HG02943 (cell line): ENCODE measurements around the gene MCRIP2.

Experiments
- ATAC-seq: cut with Tn5 transposase; IDR thresholded peaks from one replicate; pipeline ENCODE4 v1.9.1; 2021; ENCODE audit warnings: mild to moderate bottlenecking, low read depth, moderate library complexity; ENCODE audit not compliant: unreplicated experiment

Gene MCRIP2

GRCh38 chr16:647173-647902 lies 5.7 kb downstream of the MCRIP2 start:
- ATAC-seq, result no peak

- ATAC-seq, result no peak
Measured at GRCh38 chr16:648071-648780, 6.6 kb downstream of the MCRIP2 start.

DNA sequence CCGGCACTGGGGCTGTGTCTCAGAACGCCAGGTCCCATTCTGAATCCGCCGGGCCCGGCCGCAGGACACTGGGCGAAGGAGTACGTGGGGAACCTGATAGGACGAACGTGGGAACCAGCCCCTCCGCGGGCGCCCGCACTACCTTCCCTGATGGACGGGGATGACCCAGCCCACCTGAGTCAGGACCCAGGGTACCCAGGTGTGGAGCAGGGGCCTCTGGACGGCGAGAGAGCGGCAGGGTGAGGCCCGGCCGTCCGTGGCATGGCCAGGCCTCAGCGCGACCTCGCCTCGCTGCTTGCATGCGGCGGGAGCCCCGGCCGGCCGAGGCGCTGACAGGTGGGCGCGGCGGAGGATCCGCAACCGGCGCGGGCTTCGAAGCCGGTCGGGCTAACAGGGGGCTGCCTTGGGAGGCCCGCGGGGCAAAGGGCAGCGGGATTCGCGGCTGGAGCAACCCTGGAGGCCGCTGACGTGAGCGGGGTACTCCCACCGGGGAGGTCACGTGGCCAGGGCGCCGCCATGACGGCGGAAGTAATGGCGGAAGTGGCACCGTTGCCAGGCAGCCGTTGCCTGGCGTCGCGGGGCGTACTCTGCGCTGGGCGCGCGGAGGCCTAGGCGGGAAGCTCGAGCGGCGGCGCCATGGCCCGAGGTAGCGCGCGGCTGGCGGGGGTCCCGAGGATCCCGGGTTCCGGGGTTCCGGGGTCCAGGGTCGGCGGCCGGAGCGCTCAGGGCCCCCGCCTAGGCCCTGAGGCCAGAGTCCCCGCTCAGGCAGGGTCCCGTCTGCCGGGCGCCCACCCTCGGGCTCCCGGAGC lies 7.4 kb downstream of the MCRIP2 start, which contains the start of gene WDR90:
TSS of gene WDR90 (plus strand) at position 585 of the 809 bp plus-strand sequence. CDS start at position 637, 52 bp downstream.
- ATAC-seq, result peak; percentile 70

GRCh38 chr16:649631-650030 lies 8.0 kb downstream of the MCRIP2 start:
- ATAC-seq, result peak; percentile 8

- no peak for ATAC-seq
Measured at GRCh38 chr16:651844-652243, 10.2 kb downstream of the MCRIP2 start.

- no peak for ATAC-seq
Measured at GRCh38 chr16:652454-653305, 11.1 kb downstream of the MCRIP2 start.

GRCh38 chr16:654034-654433 lies 12.4 kb downstream of the MCRIP2 start:
- no peak for ATAC-seq

GRCh38 chr16:657487-657886 lies 15.9 kb downstream of the MCRIP2 start:
- ATAC-seq, result no peak

DNA sequence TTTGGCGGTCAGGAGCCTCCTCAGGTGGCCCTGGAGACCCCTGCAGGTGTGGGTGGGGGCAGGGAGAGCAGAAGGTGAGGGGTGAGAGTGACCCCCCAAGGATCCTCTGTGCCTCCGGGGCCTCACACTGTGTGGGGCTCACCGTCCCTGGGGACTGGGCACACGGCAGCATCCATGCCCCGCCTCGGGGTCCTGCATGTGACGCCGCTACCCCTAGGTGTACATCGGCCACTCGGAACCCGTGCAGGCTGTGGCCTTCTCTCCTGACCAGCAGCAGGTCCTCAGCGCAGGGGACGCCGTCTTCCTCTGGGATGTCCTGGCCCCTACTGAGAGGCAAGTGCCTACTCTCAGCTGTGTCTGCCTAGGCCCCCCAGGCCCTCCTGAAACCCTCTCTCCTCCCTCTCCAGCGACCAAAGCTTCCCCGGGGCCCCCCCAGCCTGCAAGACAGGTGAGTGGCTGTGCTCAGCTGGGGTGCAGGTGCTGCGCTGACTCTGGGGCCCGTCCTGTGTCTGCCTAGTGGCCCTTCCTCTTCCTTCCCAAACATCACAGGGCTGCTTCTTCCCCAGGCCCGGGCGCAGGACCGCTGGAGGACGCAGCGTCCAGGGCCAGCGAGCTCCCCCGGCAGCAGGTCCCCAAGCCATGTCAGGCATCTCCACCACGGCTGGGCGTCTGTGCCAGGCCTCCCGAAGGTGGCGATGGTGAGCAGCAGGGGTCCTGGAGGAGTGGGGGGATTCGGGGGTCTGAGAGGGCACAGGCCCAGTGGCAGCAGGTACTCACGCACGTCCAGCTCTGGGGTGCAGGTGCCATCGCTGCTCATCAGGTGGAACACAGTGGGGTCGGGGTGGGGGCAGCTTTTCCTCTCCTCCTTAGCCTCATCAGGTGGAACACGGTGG lies 17.3 kb downstream of the MCRIP2 start:
- no peak for ATAC-seq

DNA sequence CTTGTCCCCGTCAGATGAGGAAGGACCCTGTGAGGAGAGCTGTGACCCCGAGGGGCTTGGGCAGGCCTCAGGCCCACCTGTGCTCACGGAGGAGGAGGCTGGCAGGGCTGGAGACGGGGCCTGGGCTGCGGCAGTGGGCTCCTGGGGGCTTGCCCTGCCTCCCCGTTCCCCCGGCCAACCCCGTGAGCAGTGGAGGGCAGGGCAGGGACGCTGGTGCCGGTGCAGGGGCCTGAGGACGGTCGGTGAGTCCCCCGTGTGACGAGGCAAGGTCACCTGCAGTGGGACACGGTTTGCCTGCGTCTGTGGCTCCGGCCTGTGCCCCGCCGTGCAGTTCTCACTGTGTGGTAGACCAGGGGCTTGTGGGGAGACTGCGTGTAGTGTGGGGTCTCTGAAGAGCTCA lies 18.0 kb downstream of the MCRIP2 start:
- ATAC-seq, result no peak

- no peak for ATAC-seq
Measured at GRCh38 chr16:660132-660458, 18.5 kb downstream of the MCRIP2 start.

GRCh38 chr16:660459-661183 lies 19.0 kb downstream of the MCRIP2 start:
- ATAC-seq, result no peak

DNA sequence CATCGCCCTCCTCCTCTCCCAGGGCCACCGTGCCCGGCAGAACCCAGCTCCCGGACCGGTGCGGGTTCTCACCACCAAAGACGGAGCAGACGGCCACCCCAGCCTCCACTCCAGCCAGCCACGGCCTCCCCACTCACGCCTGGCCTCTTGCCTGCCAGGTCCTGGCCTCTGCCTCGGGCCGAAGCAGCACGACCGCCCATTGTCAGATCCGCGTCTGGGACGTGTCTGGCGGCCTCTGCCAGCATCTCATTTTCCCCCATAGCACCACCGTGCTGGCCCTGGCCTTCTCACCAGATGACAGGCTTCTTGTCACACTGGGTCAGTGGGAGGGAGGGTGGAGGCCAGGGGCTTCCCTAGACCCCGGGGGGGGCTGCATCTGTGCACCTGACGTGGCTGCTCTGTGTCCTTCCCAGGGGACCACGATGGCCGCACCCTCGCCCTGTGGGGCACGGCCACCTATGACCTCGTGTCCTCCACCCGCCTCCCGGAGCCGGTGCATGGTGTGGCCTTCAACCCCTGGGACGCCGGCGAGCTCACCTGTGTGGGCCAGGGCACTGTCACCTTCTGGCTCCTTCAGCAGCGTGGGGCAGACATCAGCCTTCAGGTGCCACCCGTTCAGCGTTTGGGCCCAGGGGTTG lies 19.7 kb downstream of the MCRIP2 start:
- ATAC-seq, result no peak

DNA sequence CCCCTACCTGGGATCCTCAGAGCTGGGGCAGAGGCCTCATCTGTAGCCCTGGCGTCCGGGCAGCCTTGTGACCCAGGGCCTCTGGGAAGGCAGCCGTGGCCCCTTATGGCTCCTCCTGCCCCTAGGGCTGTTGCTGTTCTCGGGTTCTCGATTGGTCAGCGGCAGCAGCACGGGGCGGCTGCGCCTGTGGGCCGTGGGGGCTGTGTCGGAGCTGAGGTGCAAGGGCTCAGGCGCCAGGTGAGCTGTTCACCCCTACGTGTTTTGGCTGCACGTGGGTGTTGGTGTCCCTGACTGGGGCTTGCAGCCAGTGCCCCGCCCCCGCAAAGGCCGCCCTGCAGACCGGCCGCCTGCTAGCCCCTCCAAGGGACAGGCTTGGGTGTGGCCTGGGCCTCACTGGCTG lies 20.5 kb downstream of the MCRIP2 start:
- no peak for ATAC-seq

DNA sequence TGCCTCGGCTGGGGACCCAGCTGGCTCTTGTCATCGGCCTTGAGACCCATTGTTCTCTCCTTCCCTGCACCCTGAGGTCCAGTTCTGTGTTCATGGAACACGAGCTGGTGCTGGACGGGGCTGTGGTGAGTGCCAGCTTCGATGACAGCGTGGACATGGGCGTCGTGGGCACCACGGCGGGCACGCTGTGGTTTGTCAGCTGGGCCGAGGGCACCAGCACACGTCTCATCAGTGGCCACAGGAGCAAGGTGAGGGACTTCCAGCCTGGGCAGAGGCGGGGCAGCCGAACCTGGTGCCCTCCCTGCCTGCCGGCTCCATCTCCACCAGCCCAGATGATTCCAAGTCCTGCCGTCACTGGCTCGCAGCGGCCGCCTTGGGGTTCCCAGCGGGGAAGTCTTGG lies 21.0 kb downstream of the MCRIP2 start:
- no peak for ATAC-seq

DNA sequence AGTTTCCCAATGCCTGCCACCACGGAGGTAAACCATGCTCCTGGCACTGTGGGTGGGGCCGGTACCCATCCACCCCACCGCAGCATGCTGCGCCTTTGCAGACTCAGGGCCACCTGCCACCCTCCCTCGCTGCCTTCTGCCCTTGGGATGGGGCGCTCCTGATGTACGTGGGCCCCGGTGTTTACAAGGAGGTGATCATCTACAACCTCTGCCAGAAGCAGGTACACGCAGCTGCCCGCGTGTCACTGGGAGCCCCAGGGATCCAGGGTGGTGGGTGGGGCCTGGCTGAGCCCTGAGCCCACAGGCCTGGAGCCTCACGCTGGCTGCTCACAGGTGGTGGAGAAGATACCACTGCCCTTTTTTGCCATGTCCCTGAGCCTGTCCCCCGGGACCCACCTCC lies 24.9 kb downstream of the MCRIP2 start:
- no peak for ATAC-seq

DNA sequence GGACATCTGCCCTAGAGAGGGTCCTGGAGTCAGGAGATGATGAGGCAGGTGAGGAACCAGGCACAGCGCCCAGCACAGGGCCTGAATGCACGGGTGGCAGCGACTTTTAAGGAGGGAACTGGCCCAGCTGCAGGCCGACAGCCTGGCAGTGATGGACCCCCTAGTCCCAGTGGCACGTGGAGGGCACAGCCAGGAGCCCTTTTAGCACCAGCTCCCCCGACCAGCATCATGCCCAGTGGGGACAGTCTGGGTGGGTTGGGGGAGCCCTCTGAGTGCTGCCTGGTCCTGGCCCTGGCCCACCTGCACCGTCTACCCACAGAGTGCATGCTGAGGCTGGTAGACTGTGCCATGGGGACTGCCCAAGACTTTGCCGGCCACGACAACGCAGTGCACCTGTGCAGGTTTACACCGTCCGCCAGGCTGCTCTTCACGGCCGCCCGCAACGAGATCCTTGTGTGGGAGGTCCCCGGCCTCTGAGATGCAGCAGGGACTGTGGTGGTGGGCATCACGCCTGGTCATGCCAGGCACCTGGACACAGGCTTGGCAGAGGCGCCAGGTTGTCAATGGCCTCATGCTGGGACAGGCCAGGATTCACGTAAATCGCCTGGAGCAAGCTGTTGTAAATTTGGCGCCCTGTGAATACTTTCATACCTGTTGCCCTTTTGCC lies 25.6 kb downstream of the MCRIP2 start:
- no peak for ATAC-seq
